Osteocyte (in vitro differentiated cells): Measurements from ENCODE around the gene LCAT. TPM values are rescaled to one million over a fixed set of nuclear protein-coding genes. Genes with fewer than 3 reads are reported as not detected.
A peak's percentile ranks its signal among the peaks of the same experiment; 100 is the strongest.

Experiments used
- DNase-seq: peaks from one replicate; pipeline ENCODE4 v3.0.0; 2021; ENCODE audit warnings: mixed read lengths; ENCODE audit not compliant: unreplicated experiment; ENCODE audit errors: extremely low spot score
- H3K27ac Mint-ChIP-seq: one replicate; pipeline ENCODE4 v1.8.0; 2021; ENCODE audit warnings: mild to moderate bottlenecking, mixed read lengths; ENCODE audit not compliant: unreplicated experiment
- H3K27me3 Mint-ChIP-seq: one replicate; pipeline ENCODE4 v1.8.0; 2021; ENCODE audit warnings: mixed read lengths; ENCODE audit not compliant: unreplicated experiment
- H3K36me3 Mint-ChIP-seq: one replicate; pipeline ENCODE4 v1.8.0; 2021; ENCODE audit warnings: mixed read lengths; ENCODE audit not compliant: unreplicated experiment
- H3K4me1 Mint-ChIP-seq: one replicate; pipeline ENCODE4 v1.8.0; 2021; ENCODE audit warnings: mixed read lengths; ENCODE audit not compliant: unreplicated experiment
- H3K4me3 Mint-ChIP-seq: one replicate; pipeline ENCODE4 v1.8.0; 2021; ENCODE audit warnings: mild to moderate bottlenecking, moderate library complexity, mixed read lengths; ENCODE audit not compliant: unreplicated experiment
- H3K9me3 Mint-ChIP-seq: one replicate; pipeline ENCODE4 v1.8.0; 2021; ENCODE audit warnings: mixed read lengths; ENCODE audit not compliant: unreplicated experiment
- total RNA-seq: library from RNA; stranded (reverse); gene quantifications from 2 replicates; pipeline ENCODE4 v1.2.1, GENCODE V29; 2021
- TF ChIP-seq, protein P1 (sequence below): fragments of 200-600 bp; sonication (generic); IDR thresholded peaks from 2 replicates; pipeline ENCODE4 v1.5.0; 2021; ENCODE audit warnings: antibody characterized with exemption, mild to moderate bottlenecking, moderate library complexity

Gene LCAT
- total RNA-seq, 1 donor from 2014 or later = 36.9 TPM

DNA sequence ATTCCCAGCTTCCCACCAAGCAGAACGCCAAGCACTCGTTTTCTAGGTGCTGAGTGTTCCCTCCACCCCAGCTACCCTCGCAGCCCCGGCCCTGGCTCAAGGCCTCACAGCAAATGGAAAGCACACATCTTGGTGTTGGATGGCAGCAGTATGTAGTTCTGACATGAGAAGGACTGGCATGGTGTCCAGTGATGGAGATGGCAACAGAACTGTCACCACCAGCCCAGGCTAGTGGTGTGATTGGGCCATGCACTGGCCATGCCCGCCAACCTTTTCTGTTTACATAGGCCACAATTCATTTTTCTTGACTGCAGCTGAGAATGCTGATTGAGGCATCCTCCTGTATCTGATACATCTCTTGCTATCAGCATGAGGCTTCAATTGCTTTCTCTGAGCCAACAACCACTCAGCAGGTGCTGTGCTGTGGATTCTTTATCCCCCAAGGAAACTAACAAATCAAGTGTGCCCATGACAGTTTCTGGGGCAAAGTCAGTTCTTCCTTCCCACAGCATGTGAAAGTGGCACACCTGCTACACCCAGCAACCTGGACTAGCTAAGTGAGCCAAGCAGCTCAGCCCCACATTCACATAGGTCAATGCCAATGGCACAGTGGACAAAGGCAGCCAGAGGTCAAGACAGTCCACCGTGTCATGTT, 20.7 kb upstream of the LCAT start:
- Mint-ChIP-seq H3K27ac (no peak overlapping the region), H3K4me1 (peaks cover 53% of the 10 kb centered on the region), H3K36me3 (peaks cover 25% of the 10 kb centered on the region), H3K9me3 (no peaks in the 10 kb centered on the region), H3K27me3 (no peaks in the 10 kb centered on the region), H3K4me3 (no peak overlapping the region)
- no peak for DNase-seq
- TF ChIP-seq, protein P1, sequence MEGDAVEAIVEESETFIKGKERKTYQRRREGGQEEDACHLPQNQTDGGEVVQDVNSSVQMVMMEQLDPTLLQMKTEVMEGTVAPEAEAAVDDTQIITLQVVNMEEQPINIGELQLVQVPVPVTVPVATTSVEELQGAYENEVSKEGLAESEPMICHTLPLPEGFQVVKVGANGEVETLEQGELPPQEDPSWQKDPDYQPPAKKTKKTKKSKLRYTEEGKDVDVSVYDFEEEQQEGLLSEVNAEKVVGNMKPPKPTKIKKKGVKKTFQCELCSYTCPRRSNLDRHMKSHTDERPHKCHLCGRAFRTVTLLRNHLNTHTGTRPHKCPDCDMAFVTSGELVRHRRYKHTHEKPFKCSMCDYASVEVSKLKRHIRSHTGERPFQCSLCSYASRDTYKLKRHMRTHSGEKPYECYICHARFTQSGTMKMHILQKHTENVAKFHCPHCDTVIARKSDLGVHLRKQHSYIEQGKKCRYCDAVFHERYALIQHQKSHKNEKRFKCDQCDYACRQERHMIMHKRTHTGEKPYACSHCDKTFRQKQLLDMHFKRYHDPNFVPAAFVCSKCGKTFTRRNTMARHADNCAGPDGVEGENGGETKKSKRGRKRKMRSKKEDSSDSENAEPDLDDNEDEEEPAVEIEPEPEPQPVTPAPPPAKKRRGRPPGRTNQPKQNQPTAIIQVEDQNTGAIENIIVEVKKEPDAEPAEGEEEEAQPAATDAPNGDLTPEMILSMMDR = no peak

DNA sequence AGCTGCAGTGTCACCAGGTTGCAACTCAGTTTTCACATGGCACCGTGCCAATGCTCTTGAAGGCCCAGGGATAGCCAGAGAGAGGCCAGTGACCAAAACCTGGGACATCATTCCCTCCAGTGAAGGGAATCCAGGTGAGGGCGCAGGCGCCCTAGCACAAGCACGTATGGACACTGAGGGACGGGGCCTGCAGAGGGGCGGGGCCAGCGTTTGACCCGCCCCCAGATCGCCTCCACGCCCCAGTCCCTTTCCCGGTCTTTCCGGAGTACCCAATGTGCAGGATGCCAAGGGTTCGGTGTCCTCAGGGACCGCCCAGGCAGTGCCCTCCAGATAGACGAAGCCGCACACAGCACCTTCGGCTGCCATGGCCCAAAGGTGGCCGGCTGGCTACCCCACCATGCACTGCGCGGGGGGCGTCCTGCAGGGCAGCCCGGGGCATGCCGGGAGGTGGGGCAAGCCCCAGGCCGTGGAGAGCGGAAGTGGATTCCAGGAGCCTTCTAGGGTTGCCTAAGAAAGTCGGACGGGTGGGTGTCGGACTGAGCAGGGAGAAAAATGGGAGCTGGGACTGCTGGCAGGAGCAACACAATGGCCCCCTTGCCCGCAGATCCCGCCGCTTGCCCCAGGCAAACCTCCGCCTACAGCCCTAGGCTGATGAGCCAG, 19.9 kb upstream of the LCAT start:
- Mint-ChIP-seq H3K4me1 (peaks cover 57% of the 10 kb centered on the region), H3K27me3 (no peaks in the 10 kb centered on the region), H3K27ac (no peak overlapping the region), H3K36me3 (peaks cover 25% of the 10 kb centered on the region), H3K9me3 (no peaks in the 10 kb centered on the region), H3K4me3 (no peak overlapping the region)
- TF ChIP-seq, protein P1 = no peak
- no peak for DNase-seq

GRCh38 chr16:67963292-67963661, 19.4 kb upstream of the LCAT start:
- H3K4me3 Mint-ChIP-seq = no peak overlapping the region
- DNase-seq = no peak
- no peak overlapping the region for H3K27ac Mint-ChIP-seq
- TF ChIP-seq, protein P1 = no peak
- H3K27me3 Mint-ChIP-seq = no peaks in the 10 kb centered on the region
- H3K4me1 Mint-ChIP-seq = peaks cover 57% of the 10 kb centered on the region
- no peaks in the 10 kb centered on the region for H3K9me3 Mint-ChIP-seq
- peaks cover 29% of the 10 kb centered on the region for H3K36me3 Mint-ChIP-seq

DNA sequence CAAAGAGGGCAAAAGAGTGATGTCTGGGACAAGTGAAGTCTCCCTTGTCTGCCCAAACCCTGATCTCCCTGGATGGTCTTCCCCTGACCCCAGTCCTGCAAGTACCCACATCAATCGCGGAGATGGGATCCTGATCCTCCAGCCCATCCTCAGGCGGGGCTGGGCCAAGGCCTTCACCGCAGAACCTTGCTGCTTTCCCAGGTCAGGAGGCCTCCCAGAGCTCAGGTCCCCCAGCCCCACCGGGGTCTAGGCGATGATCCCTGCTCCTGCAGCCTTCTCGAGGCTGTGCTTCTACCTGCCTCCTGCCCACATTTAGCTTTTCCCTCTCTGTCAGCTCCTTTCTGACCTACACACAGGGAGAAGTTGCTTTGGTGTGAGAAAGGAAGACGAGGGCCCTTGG, 18.2 kb upstream of the LCAT start:
- Mint-ChIP-seq H3K36me3 (peaks cover 34% of the 10 kb centered on the region), H3K27me3 (no peaks in the 10 kb centered on the region), H3K4me3 (no peak overlapping the region), H3K4me1 (peaks cover 56% of the 10 kb centered on the region), H3K9me3 (no peaks in the 10 kb centered on the region), H3K27ac (no peak overlapping the region)
- TF ChIP-seq, protein P1 = no peak
- no peak for DNase-seq

DNA sequence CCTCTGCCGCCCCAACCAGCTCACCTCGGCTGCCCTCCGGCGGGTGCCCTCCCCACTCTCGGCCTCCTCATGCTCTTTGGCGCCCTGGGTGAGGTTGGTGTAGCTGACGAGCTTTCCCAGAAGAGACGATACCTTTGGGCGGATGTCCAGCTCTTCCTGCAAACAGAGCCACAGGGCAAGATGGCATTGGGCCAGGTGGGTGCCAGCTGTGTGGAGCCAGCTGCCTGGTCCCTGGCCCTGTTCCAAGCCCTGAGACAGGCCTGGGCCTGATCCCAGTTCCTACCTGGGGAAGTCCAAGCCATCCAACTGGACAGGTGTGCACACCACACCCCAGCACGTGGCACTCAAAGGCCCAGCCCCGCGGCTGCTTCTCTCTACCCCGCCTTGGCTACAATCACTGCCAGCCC, 17.6 kb upstream of the LCAT start:
- DNase-seq = no peak
- Mint-ChIP-seq H3K9me3 (no peaks in the 10 kb centered on the region), H3K27ac (peak overlapping the region; percentile 50), H3K36me3 (peaks cover 34% of the 10 kb centered on the region), H3K27me3 (no peaks in the 10 kb centered on the region), H3K4me1 (peaks cover 51% of the 10 kb centered on the region), H3K4me3 (no peak overlapping the region)
- TF ChIP-seq, protein P1 = no peak
